IMR-90 (cell line): ENCODE measurements around the gene MAN2A2. TPM values are rescaled to one million over a fixed set of nuclear protein-coding genes. Genes with fewer than 3 reads are reported as not detected.

ENCODE experiments used
- ATAC-seq: fragments of 200-7000 bp; cut with Tn5 transposase; 2 replicates; pipeline ENCODE4 v1.9.1; 2020; ENCODE audit warnings: low read depth, mild to moderate bottlenecking, moderate library complexity
- BruUV-seq: library from RNA; stranded (reverse); fragments of 400-500 nt; replicated peaks from 2 replicates; lab custom pipeline; 2021; lab: Mats Ljungman, UMichigan
- CTCF ChIA-PET: fragments of 300-600 bp; formaldehyde crosslinking; extraction: SDS; loops from one replicate; lab custom pipeline; 2021; ENCODE audit warnings: antibody characterized with exemption; lab: Yijun Ruan, JAX
- POLR2A ChIA-PET: fragments of 300-600 bp; sonication (Branson Sonifier 250); formaldehyde crosslinking; loops from one replicate; lab custom pipeline; 2022; ENCODE audit warnings: antibody characterized with exemption; ENCODE audit not compliant: unreplicated experiment; lab: Charles Lee
- DNase-seq: peaks from one replicate; pipeline ENCODE4 v3.0.0; 2013
- H2AFZ ChIP-seq: replicated peaks from 2 replicates; pipeline ENCODE3; 2013; ENCODE audit warnings: low read length, mild to moderate bottlenecking; ENCODE audit not compliant: poor library complexity
- H2AK5ac ChIP-seq: 2 replicates; pipeline ENCODE4 v1.6.1; 2013; ENCODE audit warnings: low read depth, low read length, inconsistent platforms
- H2AK9ac ChIP-seq: replicated peaks from 2 replicates; pipeline ENCODE3; 2013; ENCODE audit warnings: mild to moderate bottlenecking, low read depth, low read length, moderate library complexity; ENCODE audit not compliant: poor library complexity
- H2BK120ac ChIP-seq: 2 replicates; pipeline ENCODE4 v1.6.1; 2013; ENCODE audit warnings: low read depth, low read length, inconsistent platforms
- H2BK15ac ChIP-seq: 3 replicates; pipeline ENCODE4 v1.6.1; 2013; ENCODE audit warnings: low read depth, low read length, inconsistent platforms
- H2BK20ac ChIP-seq: 2 replicates; pipeline ENCODE4 v1.6.1; 2013; ENCODE audit warnings: low read depth, mild to moderate bottlenecking, inconsistent platforms, low read length, moderate library complexity
- H2BK5ac ChIP-seq: 2 replicates; pipeline ENCODE4 v1.6.1; 2013; ENCODE audit warnings: mild to moderate bottlenecking, low read depth, low read length, inconsistent platforms; ENCODE audit not compliant: poor library complexity, severe bottlenecking
- H3K14ac ChIP-seq: replicated peaks from 2 replicates; pipeline ENCODE4 v1.6.1; 2013; ENCODE audit warnings: low read depth, low read length, inconsistent platforms
- H3K18ac ChIP-seq: 2 replicates; pipeline ENCODE4 v1.6.1; 2013; ENCODE audit warnings: low read depth, low read length, control low read depth
- H3K23ac ChIP-seq: 2 replicates; pipeline ENCODE4 v1.6.1; 2013; ENCODE audit warnings: low read depth, low read length, inconsistent platforms
- H3K27ac ChIP-seq: 2 replicates; pipeline ENCODE4 v1.5.1; 2013; ENCODE audit warnings: mild to moderate bottlenecking, control low read depth, low read length; ENCODE audit not compliant: insufficient read depth
- H3K27me3 ChIP-seq: 2 replicates; pipeline ENCODE4 v1.6.1; 2013; ENCODE audit warnings: low read length; ENCODE audit not compliant: control insufficient read depth, insufficient read depth
- H3K36me3 ChIP-seq: 2 replicates; pipeline ENCODE4 v1.6.1; 2013; ENCODE audit warnings: low read length, mixed read lengths; ENCODE audit not compliant: control insufficient read depth, insufficient read depth
- H3K4ac ChIP-seq: 2 replicates; pipeline ENCODE4 v1.6.1; 2013; ENCODE audit warnings: low read depth, low read length, inconsistent platforms
- H3K4me1 ChIP-seq: 2 replicates; pipeline ENCODE4 v1.6.1; 2013; ENCODE audit warnings: low read length, mixed read lengths; ENCODE audit not compliant: control insufficient read depth, insufficient read depth
- H3K4me2 ChIP-seq: 2 replicates; pipeline ENCODE4 v1.6.1; 2013; ENCODE audit warnings: low read depth, mild to moderate bottlenecking, control low read depth, low read length, moderate library complexity
- H3K4me3 ChIP-seq: 2 replicates; pipeline ENCODE4 v1.5.1; 2013; ENCODE audit warnings: low read depth, mild to moderate bottlenecking, control low read depth, low read length, moderate library complexity; ENCODE audit not compliant: insufficient read depth
- H3K56ac ChIP-seq: 2 replicates; pipeline ENCODE4 v1.6.1; 2013; ENCODE audit warnings: low read length, inconsistent platforms; ENCODE audit not compliant: insufficient read depth; ENCODE audit errors: extremely low read depth
- H3K79me1 ChIP-seq, 2 experiments: 2 replicates each; pipeline ENCODE4 v1.6.1; 2013; ENCODE audit warnings: low read length in 2 of 2, inconsistent platforms in 1 of 2, low read depth in 1 of 2
- H3K9ac ChIP-seq: 2 replicates; pipeline ENCODE4 v1.6.1; 2013; ENCODE audit warnings: low read depth, low read length, control low read depth
- H3K9me1 ChIP-seq: 2 replicates; pipeline ENCODE4 v1.6.1; 2013; ENCODE audit warnings: low read length, inconsistent platforms; ENCODE audit not compliant: insufficient read depth
- H3K9me3 ChIP-seq: 2 replicates; pipeline ENCODE4 v1.6.1; 2013; ENCODE audit warnings: low read length; ENCODE audit not compliant: control insufficient read depth, insufficient read depth
- H4K20me1 ChIP-seq: 2 replicates; pipeline ENCODE4 v1.6.1; 2013; ENCODE audit warnings: low read length, inconsistent platforms; ENCODE audit not compliant: insufficient read depth
- H4K5ac ChIP-seq: 2 replicates; pipeline ENCODE4 v1.6.1; 2013; ENCODE audit warnings: mild to moderate bottlenecking, low read depth, low read length, control low read depth
- H4K8ac ChIP-seq, 2 experiments: 2 replicates each; pipeline ENCODE4 v1.6.1; 2013; ENCODE audit warnings: low read depth in 2 of 2, low read length in 2 of 2, control low read depth in 1 of 2, inconsistent platforms in 1 of 2
- H4K91ac ChIP-seq: 2 replicates; pipeline ENCODE4 v1.6.1; 2013; ENCODE audit warnings: low read depth, low read length, inconsistent platforms; ENCODE audit not compliant: insufficient read depth
- MAZ ChIP-seq: IDR thresholded peaks from 2 replicates; pipeline ENCODE4 v1.6.1; 2012; ENCODE audit warnings: low read depth, mild to moderate bottlenecking, low read length, improper control_type of control experiment, moderate library complexity, borderline replicate concordance
- NFE2L2 ChIP-seq: fragments of 150-350 bp; IDR thresholded peaks from 2 replicates; pipeline ENCODE4 v1.6.1; 2016; ENCODE audit warnings: low read depth, mild to moderate bottlenecking, low read length
- WGBS, 2 experiments: methylation state at CpG; one replicate each; pipeline versions ENCODE4 v1.1.5 to v1.1.7; 2013; ENCODE audit warnings: missing lambda C conversion rate in 2 of 2; ENCODE audit not compliant: insufficient read length in 1 of 2; ENCODE audit errors: extremely low coverage in 2 of 2; 5-methylcytosine and 5-hydroxymethylcytosine counted together
- dilution Hi-C: fragments of 300-500 bp; cut with HindIII; formaldehyde crosslinking; loops from one replicate; pipeline ENCODE4 v1.14.3; 2018; ENCODE audit warnings: low sequenced_read_pairs; ENCODE audit not compliant: unreplicated experiment
- in situ Hi-C: fragments of 300-500 bp; cut with MboI; formaldehyde crosslinking; loops from 3 replicates; pipeline ENCODE4 v1.14.3; 2019; ENCODE audit warnings: low sequenced_read_pairs, inconsistent platforms, mixed read lengths
- intact Hi-C: fragments of 100-400 bp; cut with micrococcal nuclease; formaldehyde crosslinking; loops from 2 replicates; pipeline ENCODE4 v1.10.0; 2022
- polyA plus RNA-seq, 3 experiments: library from polyadenylated mRNA; depleted of rRNA; stranded (reverse); fragments of >200 nt; gene quantifications; 2 replicates each; pipeline ENCODE4 v1.2.3, GENCODE V29; 2012; ENCODE audit warnings: low replicate concordance in 1 of 3
- total RNA-seq: library from RNA; depleted of rRNA; stranded (reverse); fragments of >200 nt; gene quantifications from 2 replicates; pipeline ENCODE4 v1.2.3, GENCODE V29; 2012

The MAN2A2 gene
- total and polyA plus RNA-seq, 2 of the 4 experiments (the other 2 are of a cell fraction) = 3.4 to 52.5 TPM

- Histone ChIP-seq H3K9me3 (no peaks in the 10 kb centered on the region), H3K4ac (peak overlapping the region; percentile 89), H2BK5ac (peak overlapping the region; percentile 89), H3K27ac (peak overlapping the region; percentile 93), H4K5ac (peak overlapping the region; percentile 92), H2BK15ac (peak overlapping the region; percentile 65; the same call in 1 of the 3 replicates), H3K56ac (peak overlapping the region; percentile 70), H3K27me3 (no peaks in the 10 kb centered on the region; the same call in 1 of the 2 replicates), H3K4me1 (peaks cover 33% of the 10 kb centered on the region), H2AFZ (peak overlapping the region; percentile 93), H3K9me1 (peaks cover 14% of the 10 kb centered on the region), H3K23ac (peak overlapping the region; percentile 82), H3K9ac (peak overlapping the region; percentile 89), H4K8ac (peak overlapping the region; percentile 80 to 98), H3K18ac (peak overlapping the region; percentile 33), H3K36me3 (peaks cover 7% of the 10 kb centered on the region; the same call in 1 of the 2 replicates), H4K91ac (peak overlapping the region; percentile 84), H3K4me3 (peak overlapping the region; percentile 75), H2BK120ac (peak overlapping the region; percentile 5), H2BK20ac (peak overlapping the region; percentile 2; the same call in 1 of the 2 replicates), H2AK9ac (peak overlapping the region; percentile 94), H3K14ac (peak overlapping the region; percentile 81; the same call in 1 of the 2 replicates), H3K4me2 (peak overlapping the region; percentile 98), H2AK5ac (peak overlapping the region; percentile 93), H4K20me1 (peaks cover 20% of the 10 kb centered on the region), H3K79me1 (peaks cover 17 to 52% of the 10 kb centered on the region in 2 experiments)
- 0% methylated on average over 1 of the region's 71 CpGs; no CpG with 5 or more reads in 1 of the 2 experiments for WGBS, 2 experiments
- BruUV-seq = no TSS peak
- ChIA-PET CTCF (interaction anchor here (1.4 kb wide), 1 partner anchor 15 kb away, joined by 4 read pairs; no protein-coding TSS in a partner anchor), POLR2A (no interaction called here)
- TF ChIP-seq MAZ (peak; percentile 17; the same call in 1 of the 2 replicates), NFE2L2 (no peak)
- ATAC-seq (peak; percentile 18), DNase-seq (no peak)
- dilution Hi-C loops = no loop called here
- intact Hi-C loops = loop anchor here (5.0 kb wide), 2 partner anchors 154 to 224 kb away; partner anchors contain the start of gene BLM
- in situ Hi-C loops = no loop called here
Measured at GRCh38 chr15:90871139-90871715, 31.9 kb upstream of the MAN2A2 start.
